GM10266 (cell line): ENCODE measurements around the gene SH3D19.

Experiments used
- DNase-seq: peaks from one replicate; pipeline ENCODE4 v3.0.0; 2012; ENCODE audit errors: extremely low spot score
- TF ChIP-seq, protein P1 (sequence below): IDR thresholded peaks from 2 replicates; pipeline ENCODE4 v1.5.1; 2012; ENCODE audit warnings: mild to moderate bottlenecking, low read depth; ENCODE audit not compliant: control insufficient read depth, insufficient read depth; ENCODE audit errors: missing control alignments

SH3D19 gene

DNA sequence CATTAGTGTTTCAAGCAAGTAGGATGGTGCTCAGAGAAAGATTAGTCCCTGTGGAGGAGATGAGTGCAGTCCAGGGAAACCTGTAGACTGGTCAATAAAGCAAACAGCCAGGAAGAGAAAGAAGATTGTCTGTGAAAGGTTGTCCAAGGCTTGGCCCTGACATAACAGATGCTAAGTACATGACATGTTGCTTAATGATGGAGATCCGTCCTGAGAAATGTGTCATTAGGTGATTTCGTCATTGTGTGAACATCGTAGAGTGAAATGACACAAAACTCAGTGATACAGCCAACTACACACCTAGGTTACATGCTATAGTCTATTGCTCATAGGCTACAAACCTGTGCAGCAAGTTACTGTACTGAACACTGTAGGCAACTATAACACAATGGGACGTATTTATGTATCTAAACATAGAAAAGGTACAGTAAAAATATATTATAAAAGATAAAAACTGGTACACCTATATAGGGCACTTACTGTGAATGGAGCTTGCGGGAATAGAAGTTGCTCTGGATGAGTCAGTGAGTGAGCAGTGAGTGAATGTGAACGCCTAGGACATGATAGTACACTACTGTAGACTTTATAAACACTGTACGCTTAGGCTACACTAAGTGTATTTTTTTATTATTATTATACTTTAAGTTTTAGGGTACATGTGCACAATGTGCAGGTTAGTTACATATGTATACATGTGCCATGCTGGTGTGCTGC lies 57.4 kb downstream of the SH3D19 start:
- DNase-seq: no peak
- TF ChIP-seq, protein P1, sequence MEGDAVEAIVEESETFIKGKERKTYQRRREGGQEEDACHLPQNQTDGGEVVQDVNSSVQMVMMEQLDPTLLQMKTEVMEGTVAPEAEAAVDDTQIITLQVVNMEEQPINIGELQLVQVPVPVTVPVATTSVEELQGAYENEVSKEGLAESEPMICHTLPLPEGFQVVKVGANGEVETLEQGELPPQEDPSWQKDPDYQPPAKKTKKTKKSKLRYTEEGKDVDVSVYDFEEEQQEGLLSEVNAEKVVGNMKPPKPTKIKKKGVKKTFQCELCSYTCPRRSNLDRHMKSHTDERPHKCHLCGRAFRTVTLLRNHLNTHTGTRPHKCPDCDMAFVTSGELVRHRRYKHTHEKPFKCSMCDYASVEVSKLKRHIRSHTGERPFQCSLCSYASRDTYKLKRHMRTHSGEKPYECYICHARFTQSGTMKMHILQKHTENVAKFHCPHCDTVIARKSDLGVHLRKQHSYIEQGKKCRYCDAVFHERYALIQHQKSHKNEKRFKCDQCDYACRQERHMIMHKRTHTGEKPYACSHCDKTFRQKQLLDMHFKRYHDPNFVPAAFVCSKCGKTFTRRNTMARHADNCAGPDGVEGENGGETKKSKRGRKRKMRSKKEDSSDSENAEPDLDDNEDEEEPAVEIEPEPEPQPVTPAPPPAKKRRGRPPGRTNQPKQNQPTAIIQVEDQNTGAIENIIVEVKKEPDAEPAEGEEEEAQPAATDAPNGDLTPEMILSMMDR: no peak

DNA sequence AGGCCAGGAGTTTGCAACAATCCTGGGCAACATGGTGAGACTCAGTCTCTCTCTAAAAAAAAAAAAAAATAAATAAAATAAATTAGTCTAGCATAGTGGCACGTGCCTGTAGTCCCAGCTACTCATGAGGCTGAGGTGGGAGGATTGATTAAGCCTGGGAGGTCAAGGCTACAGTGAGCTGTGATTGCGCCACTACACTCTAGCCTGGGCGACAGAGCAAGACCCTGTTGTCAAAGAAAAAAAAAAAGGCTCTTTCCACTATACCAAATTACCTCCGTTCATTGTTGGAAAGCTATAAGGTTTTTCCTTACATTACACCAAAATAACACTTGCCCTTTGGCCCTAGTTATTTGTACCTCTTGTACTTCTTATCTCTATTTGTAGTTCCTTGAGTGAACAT lies 58.3 kb downstream of the SH3D19 start:
- TF ChIP-seq, protein P1: no peak
- DNase-seq: no peak

- TF ChIP-seq, protein P1: no peak
- no peak for DNase-seq
Observed at GRCh38 chr4:151266497-151266896, 58.9 kb downstream of the SH3D19 start.

DNA sequence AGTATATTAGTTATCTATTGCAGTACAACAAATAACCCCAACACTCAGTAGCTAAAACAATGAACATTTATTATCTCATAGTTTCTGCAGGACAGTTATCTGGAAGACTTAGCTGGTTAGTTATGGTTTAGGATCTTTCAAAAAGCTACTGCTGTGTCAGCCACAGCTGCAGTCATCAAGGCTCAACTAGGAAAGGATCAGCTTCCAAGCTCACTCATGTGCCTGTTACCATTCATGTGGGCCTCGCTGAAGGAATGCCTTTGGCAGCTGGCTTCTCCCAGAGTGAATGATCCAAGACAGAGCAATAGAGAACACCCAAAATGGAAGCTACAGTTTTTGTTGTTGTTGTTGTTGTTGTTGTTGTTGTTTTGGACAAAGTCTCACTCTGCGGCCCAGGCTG lies 62.0 kb downstream of the SH3D19 start:
- DNase-seq: no peak
- TF ChIP-seq, protein P1: no peak

DNA sequence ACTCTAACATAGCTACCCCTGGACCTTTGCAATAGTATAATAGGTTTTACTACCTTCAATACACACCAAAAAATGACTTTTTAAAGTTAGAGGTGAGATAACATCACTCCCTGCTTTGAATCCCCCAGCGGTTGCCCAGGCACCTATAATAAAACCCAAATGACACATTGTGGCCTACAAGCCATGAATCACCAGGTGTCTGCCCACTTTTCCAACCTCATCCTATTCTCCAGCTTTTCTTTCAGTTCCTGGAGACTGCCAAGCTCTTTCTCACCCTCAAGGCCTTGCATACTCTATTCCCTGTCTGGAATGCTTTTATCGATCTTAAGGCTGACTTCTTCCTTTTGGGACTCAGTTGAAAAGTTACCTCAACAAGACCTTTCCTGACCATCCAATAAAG lies 64.9 kb downstream of the SH3D19 start:
- TF ChIP-seq, protein P1: no peak
- no peak for DNase-seq

- DNase-seq: no peak
- TF ChIP-seq, protein P1: no peak
Observed at GRCh38 chr4:151259752-151260151, 65.7 kb downstream of the SH3D19 start.

DNA sequence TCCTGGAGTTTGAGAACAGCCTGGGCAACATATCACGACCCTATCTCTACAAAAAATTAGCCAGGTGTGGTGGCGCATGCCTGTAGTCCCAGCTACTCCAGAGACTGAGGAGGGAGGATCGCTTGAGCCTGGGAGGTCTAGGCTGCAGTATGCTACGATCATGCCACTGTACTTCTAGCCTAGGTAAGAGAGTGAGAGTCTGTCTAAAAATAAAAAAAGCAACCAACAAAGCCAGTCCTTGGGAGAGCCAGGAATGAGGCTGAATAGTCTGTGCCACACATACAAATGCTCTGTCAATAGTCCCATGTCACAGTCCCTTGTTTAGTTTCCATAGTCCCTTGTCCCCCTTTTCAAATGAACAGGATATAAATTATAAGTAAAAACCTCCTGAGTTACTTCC lies 67.7 kb downstream of the SH3D19 start:
- TF ChIP-seq, protein P1: no peak
- no peak for DNase-seq
